HepG2 (cell line): ENCODE data around the gene KPNA3. TPM values are rescaled to one million over a fixed set of nuclear protein-coding genes. Genes with fewer than 3 reads are reported as not detected.
A peak's percentile ranks its signal among the peaks of the same experiment; 100 is the strongest.

Experiments used
- ATAD3A ChIP-seq: sonication (generic); formaldehyde crosslinking; IDR thresholded peaks from 2 replicates; pipeline ENCODE4 v1.4.0; 2020; ENCODE audit warnings: missing genetic modification reagents
- DMTF1 ChIP-seq: sonication (generic); formaldehyde crosslinking; IDR thresholded peaks from 2 replicates; pipeline ENCODE4 v1.4.0; 2020; ENCODE audit warnings: mild to moderate bottlenecking, missing genetic modification reagents
- GMEB2 ChIP-seq: IDR thresholded peaks from 2 replicates; pipeline ENCODE4 v1.6.1; 2016; ENCODE audit warnings: missing biosample characterization, missing genetic modification reagents, low read depth
- GZF1 ChIP-seq: sonication (generic); formaldehyde crosslinking; IDR thresholded peaks from 2 replicates; pipeline ENCODE4 v1.5.1; 2020; ENCODE audit warnings: mild to moderate bottlenecking, missing genetic modification reagents
- HDAC1 ChIP-seq: sonication (generic); formaldehyde crosslinking; IDR thresholded peaks from 2 replicates; pipeline ENCODE4 v1.5.1; 2020; ENCODE audit warnings: mild to moderate bottlenecking, missing genetic modification reagents
- HDAC2 ChIP-seq: sonication (generic); formaldehyde crosslinking; IDR thresholded peaks from 2 replicates; pipeline ENCODE4 v1.4.0; 2020; ENCODE audit warnings: missing genetic modification reagents
- HMG20A ChIP-seq: IDR thresholded peaks from 2 replicates; pipeline ENCODE4 v1.6.1; 2016; ENCODE audit warnings: borderline replicate concordance
- MAFK ChIP-seq, 2 experiments: IDR thresholded peaks in 1 of 2; conservative IDR thresholded peaks in 1 of 2; 2 replicates each; pipeline ENCODE4 v1.6.1; 2011; ENCODE audit warnings: improper control_type of control experiment in 2 of 2, low read length in 2 of 2
- MXD1 ChIP-seq: sonication (generic); formaldehyde crosslinking; IDR thresholded peaks from 2 replicates; pipeline ENCODE4 v1.4.0; 2020; ENCODE audit warnings: mild to moderate bottlenecking, missing genetic modification reagents
- MYC ChIP-seq: sonication (generic); formaldehyde crosslinking; IDR thresholded peaks from 2 replicates; pipeline ENCODE4 v1.9.0; 2021; ENCODE audit warnings: missing genetic modification reagents, borderline replicate concordance
- PATZ1 ChIP-seq: sonication (generic); formaldehyde crosslinking; IDR thresholded peaks from 2 replicates; pipeline ENCODE4 v1.4.0; 2020; ENCODE audit warnings: missing genetic modification reagents
- RBM22 ChIP-seq: fragments of 200-400 bp; formaldehyde crosslinking; optimal IDR thresholded peaks from 2 replicates; pipeline ENCODE3; 2017; ENCODE audit warnings: mild to moderate bottlenecking, low read length, moderate library complexity
- RFXAP ChIP-seq: sonication (generic); formaldehyde crosslinking; IDR thresholded peaks from 2 replicates; pipeline ENCODE4 v1.4.0; 2020; ENCODE audit warnings: missing genetic modification reagents, borderline replicate concordance
- SATB2 ChIP-seq: sonication (generic); formaldehyde crosslinking; IDR thresholded peaks from 2 replicates; pipeline ENCODE4 v1.5.0; 2020; ENCODE audit warnings: missing genetic modification reagents
- SOX5 ChIP-seq: IDR thresholded peaks from 2 replicates; pipeline ENCODE4 v1.6.1; 2016; ENCODE audit warnings: borderline replicate concordance
- SP140L ChIP-seq: sonication (generic); formaldehyde crosslinking; IDR thresholded peaks from 2 replicates; pipeline ENCODE4 v1.4.0; 2020; ENCODE audit warnings: missing genetic modification reagents, borderline replicate concordance
- TMF1 ChIP-seq: sonication (generic); formaldehyde crosslinking; IDR thresholded peaks from 2 replicates; pipeline ENCODE4 v1.8.1; 2022; ENCODE audit warnings: low read depth, missing genetic modification reagents
- WIZ ChIP-seq: sonication (generic); formaldehyde crosslinking; IDR thresholded peaks from 2 replicates; pipeline ENCODE4 v1.5.1; 2020; ENCODE audit warnings: mild to moderate bottlenecking, missing genetic modification reagents
- YEATS2 ChIP-seq: sonication (generic); formaldehyde crosslinking; IDR thresholded peaks from 2 replicates; pipeline ENCODE4 v1.4.0; 2020; ENCODE audit warnings: missing genetic modification reagents, borderline replicate concordance
- ZC3H4 ChIP-seq: sonication (generic); formaldehyde crosslinking; IDR thresholded peaks from 2 replicates; pipeline ENCODE4 v1.4.0; 2020; ENCODE audit warnings: missing genetic modification reagents, borderline replicate concordance
- ZNF18 ChIP-seq: sonication (generic); formaldehyde crosslinking; IDR thresholded peaks from 2 replicates; pipeline ENCODE4 v1.8.0; 2022; ENCODE audit warnings: mild to moderate bottlenecking, missing genetic modification reagents; ENCODE audit not compliant: insufficient replicate concordance
- ZNF446 ChIP-seq: sonication (generic); formaldehyde crosslinking; IDR thresholded peaks from 2 replicates; pipeline ENCODE4 v1.5.0; 2020; ENCODE audit warnings: mild to moderate bottlenecking, missing genetic modification reagents
- ZNF674 ChIP-seq: sonication (generic); formaldehyde crosslinking; IDR thresholded peaks from 2 replicates; pipeline ENCODE4 v1.5.0; 2020; ENCODE audit warnings: low read depth, mild to moderate bottlenecking, missing genetic modification reagents
- ZNF772 ChIP-seq: sonication (generic); formaldehyde crosslinking; IDR thresholded peaks from 2 replicates; pipeline ENCODE4 v1.5.0; 2020; ENCODE audit warnings: mild to moderate bottlenecking, missing genetic modification reagents
- ZNF850 ChIP-seq: sonication (generic); formaldehyde crosslinking; conservative IDR thresholded peaks from 2 replicates; pipeline ENCODE4 v1.9.0; 2021; ENCODE audit warnings: mild to moderate bottlenecking, missing genetic modification reagents
- polyA plus RNA-seq, 8 experiments: library from polyadenylated mRNA; depleted of rRNA in 3 of 8; stranded (reverse) in 7 of 8; unstranded in 1 of 8; fragments of >200 nt; fragmentation: Illumina TruSeq in 4 of 8; extraction: Trizol in 4 of 8; gene quantifications; 2 replicates each; pipeline versions ENCODE4 v1.2.1 to v1.2.3, GENCODE V29; 2011 to 2016; ENCODE audit warnings: low read depth in 4 of 8, missing spikeins in 1 of 8, mixed read lengths in 1 of 8; ENCODE audit not compliant: insufficient read depth in 1 of 8
- total RNA-seq, 5 experiments: library from RNA; depleted of rRNA; stranded (reverse); fragments of >200 nt; fragmentation: Illumina TruSeq; extraction: Trizol; gene quantifications; 2 replicates each; pipeline ENCODE4 v1.2.3, GENCODE V29; 2016; ENCODE audit warnings: low read depth in 1 of 5

KPNA3 gene
- total and polyA plus RNA-seq, 2 of the 13 experiments (the other 11 are each of a cell fraction or from before 2014, with no cell fraction given), result 13.0 to 28.9 TPM

GRCh38 chr13:49746111-49746510 is 46.4 kb downstream of the KPNA3 start (continued):
- no peak for TF ChIP-seq DMTF1 (CRISPR knock-in tag)
- peak; percentile 89; the same call in 1 of the 2 replicates for TF ChIP-seq SOX5 (CRISPR knock-in tag)
- no peak for TF ChIP-seq GMEB2 (CRISPR knock-in tag)
- no peak for TF ChIP-seq RFXAP (CRISPR knock-in tag)
- TF ChIP-seq HDAC2, result peak; percentile 79
- peak; percentile 37 for TF ChIP-seq RBM22
- no peak for TF ChIP-seq YEATS2 (CRISPR knock-in tag)
- TF ChIP-seq HMG20A (CRISPR knock-in tag), result peak; percentile 55; the same call in 1 of the 2 replicates
- TF ChIP-seq GZF1 (CRISPR knock-in tag), result no peak
- no peak for TF ChIP-seq ATAD3A (CRISPR knock-in tag)
- peak; percentile 47; the same call in 1 of the 2 replicates for TF ChIP-seq MYC (CRISPR knock-in tag)
- peak; percentile 100 for TF ChIP-seq ZNF18 (CRISPR knock-in tag)
- no peak for TF ChIP-seq SP140L (CRISPR knock-in tag)
- no peak; the same call in 1 of the 2 replicates for TF ChIP-seq PATZ1 (CRISPR knock-in tag)
- peak; percentile 73 for TF ChIP-seq HDAC1 (CRISPR knock-in tag)
- TF ChIP-seq ZC3H4 (CRISPR knock-in tag), result no peak
- no peak for TF ChIP-seq ZNF850 (CRISPR knock-in tag)
- TF ChIP-seq MAFK (conservative IDR thresholded peaks at IDR 0.05 in 1 of 2, IDR thresholded peaks at IDR 0.05 in 1 of 2; ENCODE audit: low read length in 2 of 2), result no peak
- TF ChIP-seq ZNF446 (CRISPR knock-in tag), result no peak
- TF ChIP-seq TMF1 (CRISPR knock-in tag), result no peak
- peak; percentile 66; the same call in 1 of the 2 replicates for TF ChIP-seq ZNF772 (CRISPR knock-in tag)
- no peak for TF ChIP-seq WIZ (CRISPR knock-in tag)
- TF ChIP-seq ZNF674 (CRISPR knock-in tag), result no peak
- no peak for TF ChIP-seq MXD1 (CRISPR knock-in tag)
- TF ChIP-seq SATB2 (CRISPR knock-in tag), result no peak
